Endothelial cell (in vitro differentiated cells): ENCODE results near the gene MICAL3. TPM values are rescaled to one million over a fixed set of nuclear protein-coding genes. Genes with fewer than 3 reads are reported as not detected.

Experiments used
- DNase-seq: peaks from one replicate; pipeline ENCODE4 v3.0.0; 2021; ENCODE audit warnings: low spot score
- H3K27ac Mint-ChIP-seq: one replicate; pipeline ENCODE4 v1.8.0; 2021; ENCODE audit warnings: mixed read lengths, inconsistent platforms; ENCODE audit not compliant: unreplicated experiment
- H3K27me3 Mint-ChIP-seq: one replicate; pipeline ENCODE4 v1.8.0; 2021; ENCODE audit warnings: mild to moderate bottlenecking, moderate library complexity, mixed read lengths, inconsistent platforms; ENCODE audit not compliant: unreplicated experiment
- H3K36me3 Mint-ChIP-seq: one replicate; pipeline ENCODE4 v1.8.0; 2021; ENCODE audit warnings: mild to moderate bottlenecking, low read depth, mixed read lengths, inconsistent platforms; ENCODE audit not compliant: unreplicated experiment
- H3K4me1 Mint-ChIP-seq: one replicate; pipeline ENCODE4 v1.8.0; 2021; ENCODE audit warnings: mild to moderate bottlenecking, mixed read lengths, inconsistent platforms; ENCODE audit not compliant: unreplicated experiment
- H3K4me3 Mint-ChIP-seq: one replicate; pipeline ENCODE4 v1.8.0; 2021; ENCODE audit warnings: mild to moderate bottlenecking, mixed read lengths, inconsistent platforms; ENCODE audit not compliant: unreplicated experiment
- H3K9me3 Mint-ChIP-seq: one replicate; pipeline ENCODE4 v1.8.0; 2021; ENCODE audit warnings: mixed read lengths, inconsistent platforms; ENCODE audit not compliant: unreplicated experiment
- CTCF ChIP-seq: fragments of 200-600 bp; sonication (generic); IDR thresholded peaks from one replicate; pipeline ENCODE4 v1.5.0; 2021; ENCODE audit warnings: antibody characterized with exemption; ENCODE audit not compliant: unreplicated experiment
- total RNA-seq: library from RNA; stranded (reverse); fragmentation: NEBNext Ultra II Directional; extraction: Animal tissue kit (Norgen Biotek cat#: 25700); gene quantifications from one replicate; pipeline ENCODE4 v1.2.1, GENCODE V29; 2021; ENCODE audit not compliant: unreplicated experiment

Gene MICAL3
- total RNA-seq, 1 donor from 2014 or later, result 54.3 TPM

- Mint-ChIP-seq H3K36me3 (no peaks in the 10 kb centered on the region), H3K27ac (no peak overlapping the region), H3K9me3 (no peaks in the 10 kb centered on the region), H3K4me3 (no peak overlapping the region), H3K4me1 (peaks cover 32% of the 10 kb centered on the region), H3K27me3 (peaks cover 5% of the 10 kb centered on the region)
- no peak for TF ChIP-seq CTCF
- DNase-seq, result no peak
Measured at GRCh38 chr22:17952273-17952801, 72.0 kb downstream of the MICAL3 start.

GRCh38 chr22:17951315-17951714 lies 73.0 kb downstream of the MICAL3 start:
- TF ChIP-seq CTCF, result no peak
- Mint-ChIP-seq H3K27me3 (peaks cover 5% of the 10 kb centered on the region), H3K4me1 (peaks cover 42% of the 10 kb centered on the region), H3K36me3 (no peaks in the 10 kb centered on the region), H3K4me3 (no peak overlapping the region), H3K27ac (no peak overlapping the region), H3K9me3 (no peaks in the 10 kb centered on the region)
- DNase-seq, result no peak

GRCh38 chr22:17950651-17951214 lies 73.6 kb downstream of the MICAL3 start:
- H3K27me3 Mint-ChIP-seq, result peaks cover 3% of the 10 kb centered on the region
- H3K9me3 Mint-ChIP-seq, result no peaks in the 10 kb centered on the region
- no peak for DNase-seq
- H3K4me1 Mint-ChIP-seq, result peaks cover 43% of the 10 kb centered on the region
- no peak overlapping the region for H3K4me3 Mint-ChIP-seq
- TF ChIP-seq CTCF, result no peak
- H3K27ac Mint-ChIP-seq, result no peak overlapping the region
- no peaks in the 10 kb centered on the region for H3K36me3 Mint-ChIP-seq

- H3K9me3 Mint-ChIP-seq, result no peaks in the 10 kb centered on the region
- peaks cover 2% of the 10 kb centered on the region for H3K27me3 Mint-ChIP-seq
- no peak overlapping the region for H3K4me3 Mint-ChIP-seq
- H3K4me1 Mint-ChIP-seq, result peaks cover 38% of the 10 kb centered on the region
- DNase-seq, result no peak
- H3K36me3 Mint-ChIP-seq, result no peaks in the 10 kb centered on the region
- TF ChIP-seq CTCF, result no peak
- no peak overlapping the region for H3K27ac Mint-ChIP-seq
Measured at GRCh38 chr22:17949642-17950473, 74.5 kb downstream of the MICAL3 start.

GRCh38 chr22:17948101-17948500 lies 76.3 kb downstream of the MICAL3 start:
- Mint-ChIP-seq H3K9me3 (no peaks in the 10 kb centered on the region), H3K36me3 (no peaks in the 10 kb centered on the region), H3K4me1 (peaks cover 42% of the 10 kb centered on the region), H3K27me3 (peaks cover 2% of the 10 kb centered on the region), H3K4me3 (no peak overlapping the region), H3K27ac (no peak overlapping the region)
- no peak for DNase-seq
- TF ChIP-seq CTCF, result no peak
